NCI-H2196 treated with DMSO at 0.1 percent for 48 hours (cell line): ENCODE measurements around the gene OR4D5.

ENCODE experiments used
- DNase-seq: peaks from one replicate; lab custom pipeline; 2025; ENCODE audit not compliant: unreplicated experiment; lab: John Stamatoyannopoulos, UW

The OR4D5 gene

GRCh38 chr11:123939317-123939716 is at the start of gene OR4D5:
TSS of gene OR4D5 (plus strand) at chr11:123939617. CDS start at chr11:123939617, 0 bp downstream.
- DNase-seq, result no peak

- no peak for DNase-seq
Observed at GRCh38 chr11:123892031-123892430, 47.4 kb upstream of the OR4D5 start.

- no peak for DNase-seq
Observed at GRCh38 chr11:123899792-123900191, 39.6 kb upstream of the OR4D5 start.

- DNase-seq, result no peak
Observed at GRCh38 chr11:123901867-123902266, 37.5 kb upstream of the OR4D5 start, which contains the start of gene OR8D4. TSS of gene OR8D4 (plus strand) at chr11:123902167. CDS start at chr11:123906432, 4,265 bp downstream.

GRCh38 chr11:123903932-123904331 is 35.5 kb upstream of the OR4D5 start:
- DNase-seq, result no peak

- no peak for DNase-seq
Observed at GRCh38 chr11:123904932-123905331, 34.5 kb upstream of the OR4D5 start.

GRCh38 chr11:123905826-123906225 is 33.6 kb upstream of the OR4D5 start:
- no peak for DNase-seq

GRCh38 chr11:123920943-123921342 is 18.5 kb upstream of the OR4D5 start:
- DNase-seq, result no peak

GRCh38 chr11:123924027-123924426 is 15.4 kb upstream of the OR4D5 start:
- DNase-seq, result no peak

- DNase-seq, result no peak
Observed at GRCh38 chr11:123942413-123942812, 3.0 kb downstream of the OR4D5 start.

GRCh38 chr11:123943738-123944137 is 4.3 kb downstream of the OR4D5 start, which contains the start of gene OR6T1:
TSS of gene OR6T1 (minus strand) at chr11:123943838. CDS start at chr11:123943838, 0 bp downstream.
- no peak for DNase-seq

- no peak for DNase-seq
Observed at GRCh38 chr11:123945132-123945531, 5.7 kb downstream of the OR4D5 start.

- DNase-seq, result no peak
Observed at GRCh38 chr11:123956752-123957151, 17.3 kb downstream of the OR4D5 start.

- DNase-seq, result no peak
Observed at GRCh38 chr11:123973816-123974215, 34.4 kb downstream of the OR4D5 start.

GRCh38 chr11:123976770-123977560 is 37.5 kb downstream of the OR4D5 start:
- no peak for DNase-seq

- no peak for DNase-seq
Observed at GRCh38 chr11:123977731-123978347, 38.4 kb downstream of the OR4D5 start, which contains the start of gene OR10S1. TSS of gene OR10S1 (minus strand) at chr11:123977781. CDS start at chr11:123977664, 117 bp downstream.

- DNase-seq, result no peak
Observed at GRCh38 chr11:123979311-123979710, 39.9 kb downstream of the OR4D5 start.
